ENCODE results near the gene TTC6. TPM values are rescaled to one million over a fixed set of nuclear protein-coding genes. Genes with fewer than 3 reads are reported as not detected.
A peak's percentile ranks its signal among the peaks of the same experiment; 100 is the strongest.

The TTC6 gene
- total RNA-seq, 1 donor from 2014 or later = not detected

DNA sequence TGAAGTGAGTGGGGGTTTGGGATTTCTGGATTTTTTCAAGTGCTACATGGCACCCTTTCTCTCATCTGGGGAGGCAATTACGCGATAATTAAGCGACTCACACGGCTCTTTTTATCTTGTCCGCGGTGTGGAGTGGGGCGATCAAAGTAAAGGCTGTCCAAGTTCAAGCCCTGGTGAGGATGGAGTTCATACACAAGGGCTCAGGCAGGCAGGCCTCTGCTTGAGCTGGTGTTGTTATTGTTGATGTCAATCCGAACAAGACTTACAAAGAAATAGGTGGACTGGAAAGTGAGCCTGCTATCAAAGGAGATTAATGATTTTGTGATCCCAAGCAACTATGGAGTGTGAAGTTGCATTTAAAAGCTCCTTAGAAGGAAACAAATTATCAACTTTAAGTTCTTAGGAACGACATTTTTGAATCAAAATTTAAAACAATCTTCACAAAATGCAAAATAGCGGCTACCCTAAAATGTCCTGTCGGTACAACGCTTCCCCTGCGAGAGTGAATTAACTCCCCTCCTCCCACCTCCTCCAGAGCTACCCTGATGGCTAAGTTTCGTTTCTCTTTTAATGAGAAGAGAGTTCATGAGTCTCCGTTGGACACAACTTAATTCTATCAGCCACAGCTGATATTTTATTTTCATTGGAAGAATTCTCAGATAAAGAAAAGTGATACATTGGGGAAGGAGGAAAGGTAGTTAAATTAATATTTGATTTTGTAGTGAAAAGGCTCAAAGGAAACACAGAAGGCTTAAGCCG, 6.3 kb upstream of the TTC6 start:
- Mint-ChIP-seq H3K4me3 (ENCODE audit: unreplicated experiment) (no peak overlapping the region), H3K27ac (ENCODE audit: unreplicated experiment) (no peak overlapping the region), H3K4me1 (ENCODE audit: unreplicated experiment) (peaks cover 23% of the 10 kb centered on the region), H3K27me3 (ENCODE audit: unreplicated experiment) (peaks cover 88% of the 10 kb centered on the region), H3K36me3 (ENCODE audit: unreplicated experiment) (no peaks in the 10 kb centered on the region), H3K9me3 (ENCODE audit: unreplicated experiment) (no peaks in the 10 kb centered on the region)
- DNase-seq (ENCODE audit: extremely low spot score, unreplicated experiment) = no peak
- TF ChIP-seq, protein P1, sequence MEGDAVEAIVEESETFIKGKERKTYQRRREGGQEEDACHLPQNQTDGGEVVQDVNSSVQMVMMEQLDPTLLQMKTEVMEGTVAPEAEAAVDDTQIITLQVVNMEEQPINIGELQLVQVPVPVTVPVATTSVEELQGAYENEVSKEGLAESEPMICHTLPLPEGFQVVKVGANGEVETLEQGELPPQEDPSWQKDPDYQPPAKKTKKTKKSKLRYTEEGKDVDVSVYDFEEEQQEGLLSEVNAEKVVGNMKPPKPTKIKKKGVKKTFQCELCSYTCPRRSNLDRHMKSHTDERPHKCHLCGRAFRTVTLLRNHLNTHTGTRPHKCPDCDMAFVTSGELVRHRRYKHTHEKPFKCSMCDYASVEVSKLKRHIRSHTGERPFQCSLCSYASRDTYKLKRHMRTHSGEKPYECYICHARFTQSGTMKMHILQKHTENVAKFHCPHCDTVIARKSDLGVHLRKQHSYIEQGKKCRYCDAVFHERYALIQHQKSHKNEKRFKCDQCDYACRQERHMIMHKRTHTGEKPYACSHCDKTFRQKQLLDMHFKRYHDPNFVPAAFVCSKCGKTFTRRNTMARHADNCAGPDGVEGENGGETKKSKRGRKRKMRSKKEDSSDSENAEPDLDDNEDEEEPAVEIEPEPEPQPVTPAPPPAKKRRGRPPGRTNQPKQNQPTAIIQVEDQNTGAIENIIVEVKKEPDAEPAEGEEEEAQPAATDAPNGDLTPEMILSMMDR (IDR thresholded peaks at IDR 0.05) = no peak

DNA sequence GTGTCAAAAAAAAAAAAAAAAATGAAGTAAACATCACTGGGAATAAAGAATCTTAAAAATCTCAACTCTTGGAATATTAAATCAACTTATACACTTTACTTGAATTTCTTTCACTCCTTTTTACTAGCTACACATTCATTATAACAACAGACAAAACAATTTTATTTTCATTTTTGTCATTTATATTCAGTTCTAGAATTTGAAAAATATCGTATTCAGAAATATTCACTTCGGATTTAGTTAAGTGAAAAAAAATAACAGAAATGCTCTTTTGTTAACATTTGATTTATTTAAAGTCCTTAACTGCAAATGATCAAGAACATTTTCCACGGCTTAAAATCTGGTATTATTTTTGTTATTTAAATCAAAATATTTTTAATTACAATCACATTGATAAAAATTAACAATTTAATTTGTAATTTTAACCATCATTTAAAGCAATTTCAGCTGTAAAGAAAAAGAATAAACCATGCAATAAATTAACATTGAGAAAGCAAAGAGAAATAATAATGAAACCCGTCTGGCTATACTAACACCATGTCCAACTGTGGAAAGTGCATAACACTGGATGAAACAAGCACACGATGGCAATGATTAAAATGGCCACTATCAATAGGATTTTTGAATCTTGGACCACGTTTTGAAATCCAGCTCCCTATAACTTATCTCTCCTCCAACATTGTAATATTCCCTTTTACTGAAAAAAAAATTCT, 5.6 kb upstream of the TTC6 start:
- H3K4me3 Mint-ChIP-seq (ENCODE audit: unreplicated experiment) = no peak overlapping the region
- H3K4me1 Mint-ChIP-seq (ENCODE audit: unreplicated experiment) = peaks cover 24% of the 10 kb centered on the region
- peaks cover 87% of the 10 kb centered on the region for H3K27me3 Mint-ChIP-seq (ENCODE audit: unreplicated experiment)
- TF ChIP-seq, protein P1 (IDR thresholded peaks at IDR 0.05) = no peak
- H3K36me3 Mint-ChIP-seq (ENCODE audit: unreplicated experiment) = no peaks in the 10 kb centered on the region
- H3K27ac Mint-ChIP-seq (ENCODE audit: unreplicated experiment) = no peak overlapping the region
- no peaks in the 10 kb centered on the region for H3K9me3 Mint-ChIP-seq (ENCODE audit: unreplicated experiment)
- no peak for DNase-seq (ENCODE audit: extremely low spot score, unreplicated experiment)

DNA sequence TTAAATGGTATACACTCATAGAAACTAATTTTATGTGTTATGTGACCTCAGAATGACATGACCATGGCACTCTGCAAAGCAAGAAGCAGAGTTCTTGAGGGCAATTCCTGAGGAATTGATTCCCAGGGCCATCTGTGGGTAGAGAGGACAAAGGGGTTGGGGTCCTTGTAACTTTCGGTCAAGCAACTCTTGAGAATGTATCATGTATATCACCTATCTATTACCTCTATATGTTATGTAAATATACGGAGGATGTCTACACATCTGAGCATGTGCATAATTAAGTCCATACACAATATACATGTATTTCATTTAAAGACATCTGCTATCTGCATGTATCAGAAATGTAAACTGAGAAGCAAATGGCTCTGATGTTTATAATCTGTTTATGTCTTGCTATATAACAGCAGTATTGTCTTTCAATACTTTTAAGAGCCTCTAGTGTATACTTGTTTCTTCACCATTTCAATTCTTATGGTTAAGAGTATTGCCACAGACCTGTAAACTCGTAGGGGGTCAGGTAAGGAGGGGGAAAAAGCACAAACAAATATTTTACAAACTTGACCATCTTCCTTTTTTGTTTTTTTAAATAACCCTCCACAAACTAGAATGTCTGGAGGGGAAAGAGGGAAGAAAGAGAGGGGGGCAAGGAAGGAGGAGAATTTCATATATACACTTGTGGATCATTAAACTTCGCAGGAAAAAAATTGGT, 4.8 kb upstream of the TTC6 start:
- peaks cover 81% of the 10 kb centered on the region for H3K27me3 Mint-ChIP-seq (ENCODE audit: unreplicated experiment)
- H3K4me3 Mint-ChIP-seq (ENCODE audit: unreplicated experiment) = no peak overlapping the region
- H3K27ac Mint-ChIP-seq (ENCODE audit: unreplicated experiment) = no peak overlapping the region

DNA sequence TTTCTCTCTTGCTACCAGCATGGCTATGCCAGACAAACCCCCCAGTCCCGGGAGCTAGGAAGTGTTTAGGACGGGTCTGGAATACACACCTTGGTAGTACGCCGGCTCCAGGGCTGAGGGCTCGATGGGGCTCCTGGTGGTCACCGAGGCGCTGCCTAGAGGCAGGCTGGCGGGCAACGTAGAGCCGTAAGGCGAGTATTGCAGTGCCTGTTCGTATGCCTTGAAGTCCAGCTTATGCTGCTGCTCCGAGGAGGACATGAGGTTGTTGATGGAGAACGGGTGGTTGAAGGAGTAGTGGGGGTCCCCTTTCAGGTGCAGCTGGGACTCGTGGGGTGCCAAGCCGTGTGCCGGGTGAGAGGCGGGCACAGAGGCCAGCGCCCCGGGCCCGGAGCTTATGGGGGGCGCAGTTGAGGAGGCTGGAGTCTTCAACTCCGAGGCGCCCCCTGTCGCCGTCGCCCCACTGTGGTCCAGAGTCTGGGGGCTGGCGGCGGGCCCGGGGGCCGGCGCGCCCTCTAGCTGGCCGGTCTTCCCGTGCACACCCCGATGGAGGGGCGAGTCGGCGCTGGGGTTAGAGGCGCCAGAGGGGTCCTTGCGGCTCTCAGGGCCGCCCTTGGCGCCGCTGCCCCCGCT, 4.0 kb upstream of the TTC6 start:
- no peaks in the 10 kb centered on the region for H3K9me3 Mint-ChIP-seq (ENCODE audit: unreplicated experiment)
- no peaks in the 10 kb centered on the region for H3K36me3 Mint-ChIP-seq (ENCODE audit: unreplicated experiment)
- no peak overlapping the region for H3K27ac Mint-ChIP-seq (ENCODE audit: unreplicated experiment)
- H3K27me3 Mint-ChIP-seq (ENCODE audit: unreplicated experiment) = peaks cover 81% of the 10 kb centered on the region
- H3K4me1 Mint-ChIP-seq (ENCODE audit: unreplicated experiment) = peaks cover 28% of the 10 kb centered on the region
- H3K4me3 Mint-ChIP-seq (ENCODE audit: unreplicated experiment) = no peak overlapping the region
- TF ChIP-seq, protein P1 (IDR thresholded peaks at IDR 0.05) = peak; percentile 14
- no peak for DNase-seq (ENCODE audit: extremely low spot score, unreplicated experiment)

More for the DNA sequence above, 4.8 kb upstream of the TTC6 start:
- Mint-ChIP-seq H3K9me3 (ENCODE audit: unreplicated experiment) (no peaks in the 10 kb centered on the region), H3K4me1 (ENCODE audit: unreplicated experiment) (peaks cover 19% of the 10 kb centered on the region), H3K36me3 (ENCODE audit: unreplicated experiment) (no peaks in the 10 kb centered on the region)
- TF ChIP-seq, protein P1 (IDR thresholded peaks at IDR 0.05) = no peak
- DNase-seq (ENCODE audit: extremely low spot score, unreplicated experiment) = no peak
